Ascending aorta (tissue), 2 donors: ENCODE measurements around the gene PRKAR2B. TPM values are rescaled to one million over a fixed set of nuclear protein-coding genes. Genes with fewer than 3 reads are reported as not detected.

ENCODE experiments used
- DNase-seq, 2 donors: peaks; one replicate each; pipeline ENCODE4 v3.0.0-alpha.2; 2019; ENCODE audit warnings: low spot score in 2 of 2
- H3K27ac ChIP-seq, 2 donors: fragments of 200-600 bp; sonication (generic); one replicate each; pipeline ENCODE4 v1.5.1; 2016 to 2017; ENCODE audit warnings: mild to moderate bottlenecking in 1 of 2
- H3K27me3 ChIP-seq: fragments of 200-600 bp; sonication (generic); one replicate; pipeline ENCODE4 v1.5.1; 2017
- H3K36me3 ChIP-seq, 2 donors: fragments of 200-600 bp; sonication (generic); one replicate each; pipeline ENCODE4 v1.5.1; 2016
- H3K4me1 ChIP-seq, 2 donors: fragments of 200-600 bp; sonication (generic); one replicate each; pipeline ENCODE4 v1.5.1; 2016 to 2017; ENCODE audit warnings: mild to moderate bottlenecking in 1 of 2
- H3K4me3 ChIP-seq, 2 donors: fragments of 200-600 bp; sonication (generic); one replicate each; pipeline ENCODE4 v1.5.1; 2016 to 2017; ENCODE audit warnings: mild to moderate bottlenecking in 1 of 2
- H3K9me3 ChIP-seq, 2 donors: fragments of 200-600 bp; sonication (generic); one replicate each; pipeline ENCODE4 v1.5.1; 2016
- CTCF ChIP-seq, 3 experiments: fragments of 200-600 bp in 2 of 3; fragments of 450-650 bp in 1 of 3; sonication (generic) in 2 of 3; IDR thresholded peaks; one replicate each; pipeline ENCODE4 v1.5.1; 2016 to 2019; ENCODE audit warnings: antibody characterized with exemption in 3 of 3, mild to moderate bottlenecking in 1 of 3, moderate library complexity in 1 of 3
- intact Hi-C: fragments of 100-400 bp; cut with DNase I; formaldehyde crosslinking; loops from one replicate; pipeline ENCODE4 v1.15.1; 2023
- total RNA-seq: library from RNA; depleted of rRNA; stranded (reverse); fragments of >200 nt; gene quantifications from one replicate; pipeline ENCODE4 v1.1.0, GENCODE V29; 2016

PRKAR2B gene
- total RNA-seq, 1 donor from 2014 or later, result 10.5 TPM

- Histone ChIP-seq H3K4me1 (no peaks in the 10 kb centered on the region), H3K27me3 (no peaks in the 10 kb centered on the region), H3K36me3 (no peaks in the 10 kb centered on the region), H3K9me3 (no peaks in the 10 kb centered on the region), H3K4me3 (no peak overlapping the region), H3K27ac (no peak overlapping the region)
- DNase-seq, result no peak
- intact Hi-C loops, result no loop called here
- no peak for TF ChIP-seq CTCF (IDR thresholded peaks at IDR 0.05)
These were observed 25.0 kb downstream of the PRKAR2B start for GRCh38 chr7:107069457-107069856.

GRCh38 chr7:107070710-107071109 lies 26.2 kb downstream of the PRKAR2B start:
- Histone ChIP-seq H3K4me3 (no peak overlapping the region), H3K36me3 (no peaks in the 10 kb centered on the region), H3K4me1 (no peaks in the 10 kb centered on the region), H3K9me3 (no peaks in the 10 kb centered on the region), H3K27ac (no peak overlapping the region), H3K27me3 (no peaks in the 10 kb centered on the region)
- intact Hi-C loops, result no loop called here
- TF ChIP-seq CTCF (IDR thresholded peaks at IDR 0.05), result no peak
- DNase-seq, result no peak

- H3K36me3 ChIP-seq, result no peaks in the 10 kb centered on the region
- no peaks in the 10 kb centered on the region for H3K4me1 ChIP-seq
- no peaks in the 10 kb centered on the region for H3K9me3 ChIP-seq
- no peak overlapping the region for H3K27ac ChIP-seq
- DNase-seq, result no peak
- no peak overlapping the region for H3K4me3 ChIP-seq
- intact Hi-C loops, result no loop called here
- TF ChIP-seq CTCF (IDR thresholded peaks at IDR 0.05), result no peak
- no peaks in the 10 kb centered on the region for H3K27me3 ChIP-seq
These were observed 26.6 kb downstream of the PRKAR2B start for GRCh38 chr7:107071129-107071528.

- no peak for TF ChIP-seq CTCF (IDR thresholded peaks at IDR 0.05)
- intact Hi-C loops, result no loop called here
- no peak overlapping the region for H3K4me3 ChIP-seq
- no peak overlapping the region for H3K27ac ChIP-seq
- DNase-seq, result no peak
- no peaks in the 10 kb centered on the region for H3K9me3 ChIP-seq
- H3K36me3 ChIP-seq, result no peaks in the 10 kb centered on the region
- H3K4me1 ChIP-seq, result no peaks in the 10 kb centered on the region
- H3K27me3 ChIP-seq, result no peaks in the 10 kb centered on the region
These were observed 27.6 kb downstream of the PRKAR2B start for GRCh38 chr7:107072133-107072532.

- Histone ChIP-seq H3K27me3 (no peaks in the 10 kb centered on the region), H3K27ac (no peak overlapping the region), H3K4me3 (no peak overlapping the region), H3K9me3 (no peaks in the 10 kb centered on the region), H3K4me1 (no peaks in the 10 kb centered on the region), H3K36me3 (no peaks in the 10 kb centered on the region)
- DNase-seq, result no peak
- TF ChIP-seq CTCF (IDR thresholded peaks at IDR 0.05), result no peak
- intact Hi-C loops, result no loop called here
These were observed 31.5 kb downstream of the PRKAR2B start for GRCh38 chr7:107075863-107076574.
